ENCODE measurements around the gene ASIC5.
"Not testable (repeated sequence)": the region's sequence is repeated elsewhere in the genome, so short reads cannot be mapped to it uniquely, and the experiment has no call there.

The ASIC5 gene

DNA sequence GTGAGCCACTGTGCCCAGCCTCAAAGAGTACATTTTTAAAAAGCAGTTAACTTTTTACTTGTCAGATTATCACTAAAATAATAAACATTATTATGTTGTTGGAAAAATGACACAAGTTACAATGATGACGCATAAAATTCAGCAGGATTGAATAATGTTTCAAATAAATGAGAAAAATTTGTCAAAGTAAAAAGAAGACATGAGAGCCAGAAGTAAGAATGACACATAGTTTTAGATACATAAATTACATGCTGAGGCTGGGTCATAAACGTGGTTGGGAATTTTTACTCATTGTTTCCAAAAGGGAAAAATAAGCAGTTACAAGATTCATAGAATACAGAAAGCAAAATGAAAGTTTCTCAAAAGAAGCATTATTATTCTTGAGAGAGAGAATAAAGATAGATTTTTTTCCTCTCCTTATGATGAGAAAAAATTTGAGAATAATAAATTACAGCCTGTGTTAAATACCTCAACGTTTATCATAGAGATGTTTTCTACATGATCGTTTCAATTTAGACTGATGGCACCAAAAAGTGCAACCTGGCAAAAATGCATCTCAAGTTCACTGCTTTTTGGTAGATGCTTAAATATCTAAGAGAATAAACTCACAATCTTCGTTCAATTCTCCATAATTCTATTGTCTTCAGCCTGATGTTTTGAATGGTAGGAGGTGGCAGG, 66.8 kb downstream of the ASIC5 start:
- DNase-seq = no peak

DNA sequence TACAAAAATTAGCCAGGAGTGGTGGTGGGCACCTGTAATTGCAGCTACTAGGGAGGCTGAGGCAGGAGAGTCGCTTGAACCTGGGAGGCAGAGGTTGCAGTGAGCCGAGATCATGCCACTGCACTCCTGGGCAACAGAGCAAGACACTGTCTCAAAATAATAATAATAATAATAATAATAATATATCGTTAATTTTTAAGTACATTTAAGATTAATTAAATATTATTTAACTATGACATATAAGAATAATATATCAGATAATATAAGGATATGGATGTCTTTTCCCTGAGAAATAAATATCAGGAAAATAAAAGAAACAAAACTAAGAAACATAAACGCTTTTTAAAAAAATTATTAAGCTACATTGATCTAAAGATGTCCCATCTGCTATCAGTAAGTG, 68.5 kb downstream of the ASIC5 start:
- DNase-seq = not testable (repeated sequence)

DNA sequence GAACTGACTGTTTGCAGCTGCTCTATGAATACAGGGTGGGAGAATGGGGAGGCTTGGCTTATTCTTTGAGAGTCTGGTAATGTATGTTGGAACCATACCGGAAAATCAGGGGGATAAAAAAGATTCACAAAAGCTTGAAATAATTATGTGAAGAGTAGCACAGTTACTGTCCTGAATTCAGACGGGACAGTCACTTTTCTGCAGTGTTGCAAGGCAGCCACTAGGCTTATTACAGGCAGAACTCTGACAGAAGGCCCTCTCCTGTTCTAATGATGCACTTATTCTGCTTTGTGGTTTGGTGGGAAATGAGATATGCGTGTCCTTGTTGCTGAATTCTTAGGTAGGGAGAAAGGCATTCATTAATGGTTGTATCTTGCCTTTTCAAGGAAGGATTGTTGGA, 70.1 kb downstream of the ASIC5 start:
- no peak for DNase-seq

DNA sequence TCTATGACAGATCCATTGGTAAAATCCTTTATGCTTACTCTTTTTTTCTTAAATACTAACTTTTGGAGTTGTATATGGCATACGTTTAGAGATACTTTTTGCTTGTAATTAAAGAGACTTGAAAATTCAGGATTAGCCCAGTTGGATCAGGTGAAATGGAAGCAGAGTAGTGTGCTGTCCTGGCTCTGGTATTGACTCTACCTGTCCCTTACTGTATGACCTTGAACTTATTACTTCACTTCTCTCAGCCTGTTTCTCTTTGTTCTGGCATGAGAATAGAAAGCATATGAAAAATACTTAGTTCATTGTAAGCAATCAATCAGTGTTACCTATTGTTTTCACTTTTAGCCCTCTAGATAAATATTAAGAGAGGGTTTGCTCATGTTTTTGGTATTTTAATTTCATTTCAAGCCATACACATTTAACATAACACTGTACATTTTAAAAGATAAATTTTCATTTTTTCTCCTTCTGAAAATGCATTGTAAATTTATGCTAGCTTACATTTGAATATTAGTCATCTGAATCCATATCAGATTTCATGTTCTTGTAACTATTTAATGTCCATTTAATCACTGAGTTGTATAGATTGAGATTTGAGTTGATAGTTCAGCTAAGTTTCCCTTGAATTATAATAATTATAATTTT, 71.4 kb downstream of the ASIC5 start:
- DNase-seq = no peak

DNA sequence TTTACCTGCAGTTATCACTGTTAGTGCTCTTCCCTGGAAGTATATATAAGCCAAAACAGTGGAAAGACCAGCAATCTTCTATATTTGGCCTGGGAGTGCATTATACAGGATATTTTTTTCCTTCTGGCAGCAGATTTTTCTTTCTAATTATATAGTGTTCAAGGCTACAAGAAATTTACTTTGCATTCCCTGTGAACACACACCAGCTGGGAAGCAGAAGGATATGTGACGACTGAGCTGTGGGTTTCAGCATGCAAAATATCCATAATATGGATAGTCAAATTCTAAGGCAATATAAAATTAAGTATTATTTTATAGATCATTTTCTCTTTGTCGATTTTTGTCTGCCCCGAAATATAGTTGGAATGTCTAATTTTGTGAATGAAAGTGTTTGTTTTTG, 76.1 kb downstream of the ASIC5 start:
- DNase-seq = no peak

DNA sequence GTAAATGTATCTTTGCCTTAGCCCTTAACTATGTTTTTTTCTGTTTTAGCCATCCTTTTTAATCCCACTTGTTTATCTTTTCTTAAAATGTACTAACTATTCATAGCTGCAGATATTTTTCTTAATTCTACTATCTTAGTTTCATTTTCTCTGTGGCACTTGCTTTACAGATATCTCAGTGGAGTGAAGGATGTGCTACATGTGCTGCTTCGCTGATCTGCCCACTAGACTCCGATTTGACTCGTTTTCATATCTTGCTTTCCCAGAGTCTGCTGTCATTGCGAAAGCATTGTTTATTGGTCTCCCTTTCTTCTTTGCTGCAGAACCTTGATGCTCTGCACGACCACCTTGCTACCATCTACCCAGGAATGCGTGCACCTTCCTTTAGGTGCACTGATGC, 76.7 kb downstream of the ASIC5 start:
- no peak for DNase-seq

DNA sequence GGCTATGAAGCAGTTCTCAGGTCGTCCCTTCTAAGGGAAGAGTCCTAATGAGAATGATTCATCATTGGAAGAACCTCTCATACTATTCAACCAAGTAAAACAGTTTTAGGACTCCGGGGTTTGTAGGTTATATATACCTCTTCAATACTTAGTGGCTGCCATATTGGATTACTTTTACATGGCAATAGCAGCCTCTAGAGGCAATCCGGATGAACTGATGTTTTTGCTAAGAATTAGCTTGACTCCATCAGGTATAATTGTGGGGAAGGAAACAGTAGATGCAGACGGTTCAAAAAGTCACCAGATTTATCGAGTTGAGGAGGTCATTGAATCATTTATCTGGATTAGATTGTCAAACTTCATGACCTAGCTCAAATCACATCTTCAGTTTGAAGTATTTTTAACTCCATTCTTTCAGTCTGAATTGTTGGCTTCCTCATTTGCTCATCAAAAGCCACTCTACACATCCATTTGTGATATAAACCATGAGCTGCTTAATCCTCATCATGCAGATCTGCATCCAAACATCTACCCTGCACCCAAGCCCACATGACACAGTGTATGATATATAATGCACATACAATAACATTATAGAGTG, 78.9 kb downstream of the ASIC5 start:
- no peak for DNase-seq

DNA sequence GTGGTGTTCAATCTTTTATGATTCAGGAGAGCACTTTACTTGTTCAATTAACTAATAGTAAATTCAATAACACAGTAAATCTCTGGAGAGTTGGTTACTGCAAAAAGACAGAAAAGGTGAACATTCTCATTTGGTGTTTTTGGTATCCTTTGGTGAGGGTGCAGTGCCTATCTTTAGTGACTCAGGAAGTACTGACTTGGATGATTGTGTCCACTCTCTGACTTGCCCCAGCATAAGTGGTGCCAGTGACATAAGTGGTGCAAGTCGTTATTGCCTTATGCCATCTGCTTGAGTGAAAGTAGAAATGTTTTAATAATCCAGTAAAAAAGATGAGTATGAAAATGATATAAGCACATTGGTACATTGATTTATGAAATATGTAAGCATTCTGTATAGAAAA, 80.2 kb downstream of the ASIC5 start:
- no peak for DNase-seq

DNA sequence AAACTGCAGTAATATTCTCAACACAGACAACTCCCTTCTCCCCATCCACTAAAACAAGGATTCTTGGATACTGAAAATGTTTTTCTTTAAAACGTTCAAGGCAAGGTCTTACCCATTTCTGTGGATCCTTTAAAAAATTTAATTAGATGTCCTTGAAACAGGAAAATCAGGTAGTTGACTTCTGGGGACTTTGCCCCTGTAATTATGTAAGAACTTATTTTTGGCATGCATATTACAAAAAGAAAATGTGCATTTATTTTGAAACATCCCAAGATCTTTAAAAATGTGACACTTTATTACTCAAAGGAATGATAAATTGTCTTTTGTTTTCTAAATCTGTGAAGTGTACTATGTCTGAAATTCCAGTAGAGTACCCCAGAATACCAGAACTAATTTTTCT, 81.4 kb downstream of the ASIC5 start:
- DNase-seq = no peak

DNA sequence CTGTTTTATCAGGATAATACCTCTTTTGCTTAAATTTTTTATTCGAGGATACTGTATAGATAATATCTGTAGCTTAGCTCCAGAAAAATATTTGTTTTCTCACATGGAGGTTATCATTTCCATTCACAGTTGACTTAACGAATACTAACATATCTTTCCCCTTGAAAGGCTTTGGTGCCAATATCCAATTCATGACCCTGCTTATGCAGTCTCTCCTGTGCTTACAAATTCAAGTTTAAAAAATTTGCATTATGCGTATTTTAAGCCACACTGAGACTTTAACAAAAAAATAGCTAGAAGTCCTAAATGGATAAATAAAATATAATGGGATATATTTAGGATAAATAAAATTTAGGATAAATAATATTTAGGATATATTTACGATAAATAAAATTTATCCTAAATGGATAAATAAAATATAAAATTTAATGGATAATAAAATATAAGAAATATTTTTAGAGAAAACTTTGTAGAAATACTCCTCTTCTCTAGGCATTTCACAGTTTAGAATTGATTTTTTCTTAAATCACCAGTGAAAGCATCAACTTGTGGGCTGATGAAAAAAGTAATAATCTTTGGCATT, 84.7 kb downstream of the ASIC5 start:
- DNase-seq = no peak

DNA sequence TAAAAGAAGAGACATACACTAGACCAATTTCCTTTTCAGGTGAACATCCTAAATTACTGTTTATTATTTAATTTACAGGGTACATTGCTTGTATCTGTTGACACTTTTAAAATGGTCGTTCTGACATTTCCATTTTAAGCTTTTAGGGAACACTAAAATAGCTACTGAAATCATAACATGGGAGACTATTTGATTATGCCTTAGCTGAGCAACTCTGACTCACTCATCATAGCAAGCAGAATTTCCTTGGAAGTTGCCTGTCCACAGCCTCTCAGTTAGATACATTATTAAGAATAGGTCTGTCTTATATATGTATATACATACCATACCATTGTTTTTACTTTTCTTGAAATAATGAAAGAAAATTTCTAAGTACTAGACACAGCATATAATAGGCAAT, 85.3 kb downstream of the ASIC5 start:
- DNase-seq = no peak

All from activated T-cell treated with anti-CD3 and anti-CD28 coated beads, Interleukin-2, amount 50 U/mL, for 1 hour (primary cell).